ENCODE measurements around the gene FANK1. TPM values are rescaled to one million over a fixed set of nuclear protein-coding genes. Genes with fewer than 3 reads are reported as not detected.
"Not testable (repeated sequence)": the region's sequence is repeated elsewhere in the genome, so short reads cannot be mapped to it uniquely, and the experiment has no call there.

Gene FANK1
- total and polyA plus RNA-seq, 3 experiments from 2014 or later: 0.44 to 0.66 TPM; not detected in 1

DNA sequence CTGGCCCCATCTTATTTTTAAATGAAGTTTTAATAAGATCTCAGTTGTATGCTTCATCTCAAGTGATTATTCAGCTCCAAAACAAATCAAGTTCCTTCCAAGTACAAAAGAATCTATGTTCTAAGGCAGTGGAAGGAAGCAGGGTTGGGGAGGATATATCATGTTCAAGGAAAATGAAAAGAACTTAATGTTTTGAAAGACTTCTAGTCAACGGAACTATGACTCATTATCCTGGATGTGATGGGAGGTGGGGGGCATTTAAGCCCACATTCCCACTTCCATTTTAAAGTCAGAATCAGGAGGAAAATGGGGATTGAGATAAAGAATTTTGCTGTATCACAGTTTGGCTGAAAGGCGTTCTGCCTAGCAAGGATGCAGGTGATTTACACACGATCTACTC lies 59.4 kb downstream of the FANK1 start:
- POLR2A ChIA-PET: no interaction called here
- Mint-ChIP-seq H3K27me3 (peaks cover 0 to 4% of the 10 kb centered on the region in 2 donors), H3K4me1 (no peaks in the 10 kb centered on the region), H3K27ac (peak overlapping the region in 1 of 8 donors; percentile 41), H3K9me3 (peaks cover 14 to 48% (median 31%) of the 10 kb centered on the region in 5 donors), H3K36me3 (peaks cover 0 to 12% (median 0%) of the 10 kb centered on the region in 3 donors), H3K4me3 (no peak overlapping the region)
- Histone ChIP-seq H3K36me3 (ENCODE audit: insufficient read depth, low read length) (no peaks in the 10 kb centered on the region), H3K4me1 (ENCODE audit: insufficient read depth, low read length) (no peaks in the 10 kb centered on the region), H3K9me3 (ENCODE audit: low read length) (no peaks in the 10 kb centered on the region), H3K4me3 (ENCODE audit: low read length) (no peak overlapping the region), H3K27me3 (ENCODE audit: insufficient read depth, low read length, poor library complexity, severe bottlenecking) (no peaks in the 10 kb centered on the region), H3K27ac (ENCODE audit: low read depth, low read length) (no peak overlapping the region)
- CTCF ChIA-PET: no interaction called here
- DNase-seq: no peak

DNA sequence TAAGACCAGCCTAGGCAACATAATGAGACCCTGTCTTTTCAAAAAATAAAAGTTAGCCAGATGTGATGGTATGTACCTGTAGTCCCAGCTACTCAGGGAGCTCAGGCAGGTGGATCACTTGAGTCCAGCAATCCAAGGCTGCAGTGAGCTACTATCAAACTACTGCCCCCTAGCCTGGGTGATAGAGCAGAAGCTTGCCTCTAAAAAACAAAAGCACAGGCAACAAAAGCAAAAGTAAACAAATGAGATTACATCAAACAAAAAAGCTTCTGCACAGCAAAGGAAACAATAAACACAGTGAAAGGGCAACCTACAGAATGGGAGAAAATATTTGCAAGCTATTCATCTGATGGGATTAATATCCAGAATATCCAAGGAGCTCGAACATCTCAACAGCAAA lies 65.4 kb downstream of the FANK1 start:
- ChIA-PET CTCF (no interaction called here), POLR2A (no interaction called here)
- Mint-ChIP-seq H3K27me3 (peaks cover 0 to 5% of the 10 kb centered on the region in 2 donors), H3K36me3 (no peaks in the 10 kb centered on the region), H3K4me1 (no peaks in the 10 kb centered on the region), H3K4me3 (no peak overlapping the region), H3K27ac (no peak overlapping the region), H3K9me3 (peaks cover 0 to 8% (median 0%) of the 10 kb centered on the region in 5 donors)
- H3K9me3 ChIP-seq (ENCODE audit: low read length): no peaks in the 10 kb centered on the region
- H3K27me3 ChIP-seq (ENCODE audit: insufficient read depth, low read length, poor library complexity, severe bottlenecking): no peaks in the 10 kb centered on the region
- no peak overlapping the region for H3K4me3 ChIP-seq (ENCODE audit: low read length)
- no peak overlapping the region for H3K27ac ChIP-seq (ENCODE audit: low read depth, low read length)
- H3K4me1 ChIP-seq (ENCODE audit: insufficient read depth, low read length): no peaks in the 10 kb centered on the region
- H3K36me3 ChIP-seq (ENCODE audit: insufficient read depth, low read length): no peaks in the 10 kb centered on the region
- DNase-seq: no peak

DNA sequence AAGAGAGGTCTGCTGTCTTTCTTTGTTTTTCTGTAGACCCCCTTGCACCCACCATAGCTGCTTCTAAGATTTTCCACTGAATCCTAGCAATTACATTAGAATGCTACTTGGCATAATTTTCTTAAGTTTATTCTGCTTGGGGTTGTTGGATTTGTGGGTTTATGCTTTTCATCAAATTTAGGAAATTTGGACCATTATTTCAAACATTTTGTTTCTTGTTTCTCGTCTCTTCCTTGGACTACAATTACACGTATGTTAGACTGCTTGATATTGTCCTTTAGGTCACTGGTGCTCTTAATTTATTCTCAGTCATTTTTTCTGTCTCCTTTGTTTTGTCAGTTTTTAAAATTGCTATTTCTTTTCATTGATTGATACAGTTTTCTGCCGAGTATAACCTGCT lies 65.8 kb downstream of the FANK1 start:
- H3K27ac ChIP-seq (ENCODE audit: low read depth, low read length): no peak overlapping the region
- Mint-ChIP-seq H3K27ac (no peak overlapping the region), H3K27me3 (peaks cover 0 to 5% of the 10 kb centered on the region in 2 donors), H3K9me3 (peaks cover 0 to 5% (median 0%) of the 10 kb centered on the region in 5 donors), H3K4me3 (no peak overlapping the region), H3K4me1 (no peaks in the 10 kb centered on the region), H3K36me3 (no peaks in the 10 kb centered on the region)
- H3K4me3 ChIP-seq (ENCODE audit: low read length): no peak overlapping the region
- CTCF ChIA-PET: no interaction called here
- H3K27me3 ChIP-seq (ENCODE audit: insufficient read depth, low read length, poor library complexity, severe bottlenecking): no peaks in the 10 kb centered on the region
- H3K36me3 ChIP-seq (ENCODE audit: insufficient read depth, low read length): no peaks in the 10 kb centered on the region
- POLR2A ChIA-PET: no interaction called here
- no peak for DNase-seq
- H3K9me3 ChIP-seq (ENCODE audit: low read length): no peaks in the 10 kb centered on the region
- H3K4me1 ChIP-seq (ENCODE audit: insufficient read depth, low read length): no peaks in the 10 kb centered on the region

DNA sequence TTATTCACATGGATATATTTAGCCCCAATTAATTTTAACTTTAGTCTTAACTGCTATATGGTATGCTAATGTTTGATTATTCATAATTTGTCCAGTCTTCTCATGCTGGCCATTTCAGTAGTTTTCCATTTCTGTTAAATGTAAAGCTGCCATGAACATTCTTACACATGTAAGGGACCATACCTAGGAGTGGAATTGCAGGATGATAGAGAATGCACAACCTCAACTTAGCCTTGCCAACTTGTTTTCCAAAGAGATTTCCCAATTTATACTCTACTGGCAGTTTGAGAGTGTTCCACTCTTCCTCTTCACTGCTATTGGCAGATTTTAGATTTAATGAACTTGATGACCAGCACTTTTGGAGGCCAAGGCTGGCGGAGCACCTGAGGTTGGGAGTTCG lies 68.2 kb downstream of the FANK1 start:
- no peaks in the 10 kb centered on the region for H3K4me1 Mint-ChIP-seq
- H3K9me3 Mint-ChIP-seq: no peaks in the 10 kb centered on the region
- Histone ChIP-seq H3K27me3 (ENCODE audit: insufficient read depth, low read length, poor library complexity, severe bottlenecking) (no peaks in the 10 kb centered on the region), H3K4me1 (ENCODE audit: insufficient read depth, low read length) (no peaks in the 10 kb centered on the region), H3K4me3 (ENCODE audit: low read length) (no peak overlapping the region), H3K36me3 (ENCODE audit: insufficient read depth, low read length) (no peaks in the 10 kb centered on the region), H3K27ac (ENCODE audit: low read depth, low read length) (no peak overlapping the region), H3K9me3 (ENCODE audit: low read length) (no peaks in the 10 kb centered on the region)
- peaks cover 0 to 2% of the 10 kb centered on the region in 2 donors for H3K27me3 Mint-ChIP-seq
- DNase-seq: no peak
- ChIA-PET CTCF (no interaction called here), POLR2A (no interaction called here)
- no peak overlapping the region for H3K4me3 Mint-ChIP-seq
- no peaks in the 10 kb centered on the region for H3K36me3 Mint-ChIP-seq
- no peak overlapping the region for H3K27ac Mint-ChIP-seq

DNA sequence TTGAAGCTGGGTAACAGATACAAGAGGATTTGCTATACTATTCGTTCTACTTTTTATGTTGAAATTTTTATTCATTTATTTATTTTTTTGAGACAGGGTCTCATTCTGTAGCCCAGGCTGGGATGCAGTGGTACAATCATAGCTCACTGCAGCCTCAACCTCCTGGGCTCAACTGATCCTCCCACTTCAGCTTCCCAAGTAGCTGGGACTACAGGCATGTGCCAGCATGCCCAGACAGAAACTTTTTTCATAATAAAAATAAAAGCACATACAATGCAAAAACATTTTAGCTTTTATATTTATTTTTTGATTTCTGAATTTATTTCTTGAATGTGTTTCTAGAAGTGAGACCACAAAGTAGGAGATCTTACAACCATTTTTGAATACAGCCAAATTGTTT lies 71.2 kb downstream of the FANK1 start:
- H3K27ac ChIP-seq (ENCODE audit: low read depth, low read length): no peak overlapping the region
- CTCF ChIA-PET: no interaction called here
- H3K4me3 Mint-ChIP-seq: no peak overlapping the region

DNA sequence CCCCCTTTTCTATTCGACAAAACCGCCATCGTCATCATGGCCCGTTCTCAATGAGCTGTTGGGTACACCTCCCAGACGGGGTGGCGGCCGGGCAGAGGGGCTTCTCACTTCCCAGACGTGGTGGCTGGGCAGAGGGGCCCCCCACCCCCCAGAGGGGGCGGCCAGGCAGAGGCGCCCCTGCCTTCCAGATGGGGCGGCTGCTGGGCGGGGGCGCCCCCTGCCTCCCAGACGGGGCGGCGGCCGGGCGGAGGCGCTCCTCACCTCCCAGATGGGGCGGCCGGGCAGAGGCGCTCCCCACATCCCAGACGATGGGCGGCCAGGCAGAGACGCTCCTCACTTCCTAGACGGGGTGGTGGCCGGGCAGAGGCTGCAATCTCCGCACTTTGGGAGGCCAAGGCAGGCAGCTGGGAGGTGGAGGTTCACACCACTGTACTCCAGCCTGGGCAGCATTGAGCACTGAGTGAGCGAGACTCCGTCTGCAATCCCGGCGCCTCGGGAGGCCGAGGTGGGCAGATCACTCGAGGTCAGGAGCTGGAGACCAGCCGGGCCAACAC lies 73.8 kb downstream of the FANK1 start:
- H3K27me3 Mint-ChIP-seq; H3K4me3 ChIP-seq (ENCODE audit: low read length); H3K9me3 ChIP-seq (ENCODE audit: low read length); DNase-seq; H3K27me3 ChIP-seq (ENCODE audit: insufficient read depth, low read length, poor library complexity, severe bottlenecking); H3K4me1 Mint-ChIP-seq; H3K9me3 Mint-ChIP-seq; H3K27ac Mint-ChIP-seq; POLR2A ChIA-PET; CTCF ChIA-PET; H3K36me3 Mint-ChIP-seq; H3K4me1 ChIP-seq (ENCODE audit: insufficient read depth, low read length); H3K4me3 Mint-ChIP-seq; H3K27ac ChIP-seq (ENCODE audit: low read depth, low read length); H3K36me3 ChIP-seq (ENCODE audit: insufficient read depth, low read length): not testable (repeated sequence)

More for the DNA sequence above, 71.2 kb downstream of the FANK1 start:
- no peaks in the 10 kb centered on the region for H3K27me3 ChIP-seq (ENCODE audit: insufficient read depth, low read length, poor library complexity, severe bottlenecking)
- no peak overlapping the region for H3K4me3 ChIP-seq (ENCODE audit: low read length)
- POLR2A ChIA-PET: no interaction called here
- Mint-ChIP-seq H3K36me3 (no peaks in the 10 kb centered on the region), H3K27ac (no peak overlapping the region), H3K27me3 (peaks cover 0 to 1% of the 10 kb centered on the region in 2 donors), H3K9me3 (peaks cover 0 to 2% (median 0%) of the 10 kb centered on the region in 5 donors), H3K4me1 (no peaks in the 10 kb centered on the region)
- H3K36me3 ChIP-seq (ENCODE audit: insufficient read depth, low read length): no peaks in the 10 kb centered on the region
- H3K9me3 ChIP-seq (ENCODE audit: low read length): no peaks in the 10 kb centered on the region
- H3K4me1 ChIP-seq (ENCODE audit: insufficient read depth, low read length): no peaks in the 10 kb centered on the region
- no peak for DNase-seq

DNA sequence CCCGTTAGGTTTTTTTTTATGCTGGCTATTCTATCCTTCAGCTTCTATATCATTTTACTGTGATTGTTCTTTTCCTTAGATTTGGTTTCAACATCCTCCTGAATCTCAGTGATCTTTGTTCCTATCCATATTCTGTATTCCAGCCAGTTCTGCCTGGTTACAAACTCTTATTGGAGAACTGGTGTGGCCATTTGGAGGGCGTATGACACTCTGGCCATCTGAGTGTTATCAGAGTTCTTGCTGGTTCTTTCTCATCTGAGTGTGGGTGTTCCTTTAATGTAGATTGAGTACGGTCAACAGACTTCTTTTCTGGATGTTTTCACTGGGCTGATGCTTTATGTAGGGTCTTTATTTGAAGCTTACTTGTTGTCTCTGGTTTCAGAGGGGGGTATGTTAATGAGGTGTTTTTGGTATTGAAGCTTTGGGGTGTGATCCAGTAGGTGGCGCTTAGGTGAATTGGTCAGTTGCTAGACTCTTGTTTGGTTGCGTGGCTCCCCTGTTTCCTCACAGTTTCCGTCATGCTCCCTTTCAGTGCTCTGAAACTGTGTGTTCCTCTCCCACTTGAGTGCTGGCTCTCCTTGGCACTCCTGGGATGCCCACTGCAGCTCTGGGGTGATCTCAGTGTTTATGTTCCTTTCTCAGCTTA lies 80.7 kb downstream of the FANK1 start:
- H3K9me3 Mint-ChIP-seq: peaks cover 0 to 4% (median 0%) of the 10 kb centered on the region in 5 donors
- H3K4me1 Mint-ChIP-seq: no peaks in the 10 kb centered on the region
- H3K4me3 ChIP-seq (ENCODE audit: low read length): no peak overlapping the region
- no peaks in the 10 kb centered on the region for H3K9me3 ChIP-seq (ENCODE audit: low read length)
- DNase-seq: no peak
- ChIA-PET CTCF (no interaction called here), POLR2A (no interaction called here)
- no peaks in the 10 kb centered on the region for H3K36me3 Mint-ChIP-seq
- no peak overlapping the region for H3K27ac ChIP-seq (ENCODE audit: low read depth, low read length)
- H3K4me3 Mint-ChIP-seq: no peak overlapping the region
- H3K27ac Mint-ChIP-seq: no peak overlapping the region
- no peaks in the 10 kb centered on the region for H3K4me1 ChIP-seq (ENCODE audit: insufficient read depth, low read length)
- H3K27me3 Mint-ChIP-seq: peaks cover 5 to 15% of the 10 kb centered on the region in 2 donors
- no peaks in the 10 kb centered on the region for H3K36me3 ChIP-seq (ENCODE audit: insufficient read depth, low read length)
- no peaks in the 10 kb centered on the region for H3K27me3 ChIP-seq (ENCODE audit: insufficient read depth, low read length, poor library complexity, severe bottlenecking)

DNA sequence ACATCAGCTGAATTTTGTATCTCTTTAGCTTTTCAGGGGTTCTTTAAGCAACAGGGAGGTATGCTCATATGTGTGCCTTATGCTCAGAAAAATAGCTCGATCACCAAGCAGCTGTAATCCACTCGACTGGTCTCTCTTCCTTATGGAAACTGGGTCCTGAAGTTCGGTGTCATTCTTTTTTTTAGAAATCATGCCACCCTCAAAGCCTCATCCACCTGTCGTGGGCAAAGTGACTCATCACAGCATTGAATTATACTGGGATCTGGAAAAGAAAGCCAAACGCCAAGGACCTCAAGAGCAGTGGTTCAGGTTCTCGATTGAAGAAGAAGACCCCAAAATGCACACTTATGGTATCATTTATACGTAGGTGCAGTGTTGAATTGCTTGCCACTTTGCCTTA lies 83.6 kb downstream of the FANK1 start:
- no peak for DNase-seq
- Mint-ChIP-seq H3K36me3 (no peaks in the 10 kb centered on the region), H3K4me1 (no peaks in the 10 kb centered on the region), H3K4me3 (no peak overlapping the region), H3K27me3 (peaks cover 10 to 15% of the 10 kb centered on the region in 2 donors), H3K27ac (no peak overlapping the region), H3K9me3 (peaks cover 0 to 2% (median 0%) of the 10 kb centered on the region in 5 donors)
- H3K4me3 ChIP-seq (ENCODE audit: low read length): no peak overlapping the region
- H3K36me3 ChIP-seq (ENCODE audit: insufficient read depth, low read length): no peaks in the 10 kb centered on the region
- ChIA-PET POLR2A (no interaction called here), CTCF (interaction anchor here (1.2 kb wide), 1 partner anchor 13 kb away, joined by 3 read pairs; no protein-coding TSS in a partner anchor)
- H3K9me3 ChIP-seq (ENCODE audit: low read length): no peaks in the 10 kb centered on the region
- no peaks in the 10 kb centered on the region for H3K4me1 ChIP-seq (ENCODE audit: insufficient read depth, low read length)
- no peaks in the 10 kb centered on the region for H3K27me3 ChIP-seq (ENCODE audit: insufficient read depth, low read length, poor library complexity, severe bottlenecking)
- H3K27ac ChIP-seq (ENCODE audit: low read depth, low read length): no peak overlapping the region

Data from CD8-positive, alpha-beta memory T cell (primary cell).